ENCODE results near the gene ADAMTS18. TPM values are rescaled to one million over a fixed set of nuclear protein-coding genes. Genes with fewer than 3 reads are reported as not detected.

Gene ADAMTS18
- total RNA-seq, 6 experiments from 2014 or later, result not detected

DNA sequence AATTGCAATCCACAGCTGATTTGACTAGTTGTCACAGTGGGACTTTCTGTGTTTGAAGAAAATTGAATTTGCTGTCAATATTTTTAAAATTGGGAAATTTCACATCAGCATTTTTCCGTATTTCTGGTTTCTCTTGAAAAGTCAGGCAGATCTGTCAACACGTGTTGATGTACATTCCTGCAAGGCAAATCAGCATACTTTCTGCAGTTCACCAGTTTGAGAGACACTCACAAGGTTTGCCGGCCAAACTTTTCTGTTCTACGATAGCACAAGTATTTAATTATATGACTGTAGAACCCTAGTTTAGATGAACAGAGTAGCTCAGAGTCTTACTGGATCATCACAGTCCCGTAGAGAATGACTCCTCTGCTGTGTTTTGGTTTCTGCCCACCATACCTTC, 102.0 kb downstream of the ADAMTS18 start:
- Mint-ChIP-seq H3K4me3 (no peak overlapping the region), H3K27ac (no peak overlapping the region), H3K36me3 (ENCODE audit: low read depth) (no peaks in the 10 kb centered on the region), H3K9me3 (peaks cover 14% of the 10 kb centered on the region), H3K27me3 (ENCODE audit: insufficient read depth) (no peaks in the 10 kb centered on the region; the same call in 1 of the 2 replicates), H3K4me1 (ENCODE audit: low read depth) (no peaks in the 10 kb centered on the region)
- TF ChIP-seq, protein P1, sequence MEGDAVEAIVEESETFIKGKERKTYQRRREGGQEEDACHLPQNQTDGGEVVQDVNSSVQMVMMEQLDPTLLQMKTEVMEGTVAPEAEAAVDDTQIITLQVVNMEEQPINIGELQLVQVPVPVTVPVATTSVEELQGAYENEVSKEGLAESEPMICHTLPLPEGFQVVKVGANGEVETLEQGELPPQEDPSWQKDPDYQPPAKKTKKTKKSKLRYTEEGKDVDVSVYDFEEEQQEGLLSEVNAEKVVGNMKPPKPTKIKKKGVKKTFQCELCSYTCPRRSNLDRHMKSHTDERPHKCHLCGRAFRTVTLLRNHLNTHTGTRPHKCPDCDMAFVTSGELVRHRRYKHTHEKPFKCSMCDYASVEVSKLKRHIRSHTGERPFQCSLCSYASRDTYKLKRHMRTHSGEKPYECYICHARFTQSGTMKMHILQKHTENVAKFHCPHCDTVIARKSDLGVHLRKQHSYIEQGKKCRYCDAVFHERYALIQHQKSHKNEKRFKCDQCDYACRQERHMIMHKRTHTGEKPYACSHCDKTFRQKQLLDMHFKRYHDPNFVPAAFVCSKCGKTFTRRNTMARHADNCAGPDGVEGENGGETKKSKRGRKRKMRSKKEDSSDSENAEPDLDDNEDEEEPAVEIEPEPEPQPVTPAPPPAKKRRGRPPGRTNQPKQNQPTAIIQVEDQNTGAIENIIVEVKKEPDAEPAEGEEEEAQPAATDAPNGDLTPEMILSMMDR (IDR thresholded peaks at IDR 0.05), result no peak
- DNase-seq, result no peak

DNA sequence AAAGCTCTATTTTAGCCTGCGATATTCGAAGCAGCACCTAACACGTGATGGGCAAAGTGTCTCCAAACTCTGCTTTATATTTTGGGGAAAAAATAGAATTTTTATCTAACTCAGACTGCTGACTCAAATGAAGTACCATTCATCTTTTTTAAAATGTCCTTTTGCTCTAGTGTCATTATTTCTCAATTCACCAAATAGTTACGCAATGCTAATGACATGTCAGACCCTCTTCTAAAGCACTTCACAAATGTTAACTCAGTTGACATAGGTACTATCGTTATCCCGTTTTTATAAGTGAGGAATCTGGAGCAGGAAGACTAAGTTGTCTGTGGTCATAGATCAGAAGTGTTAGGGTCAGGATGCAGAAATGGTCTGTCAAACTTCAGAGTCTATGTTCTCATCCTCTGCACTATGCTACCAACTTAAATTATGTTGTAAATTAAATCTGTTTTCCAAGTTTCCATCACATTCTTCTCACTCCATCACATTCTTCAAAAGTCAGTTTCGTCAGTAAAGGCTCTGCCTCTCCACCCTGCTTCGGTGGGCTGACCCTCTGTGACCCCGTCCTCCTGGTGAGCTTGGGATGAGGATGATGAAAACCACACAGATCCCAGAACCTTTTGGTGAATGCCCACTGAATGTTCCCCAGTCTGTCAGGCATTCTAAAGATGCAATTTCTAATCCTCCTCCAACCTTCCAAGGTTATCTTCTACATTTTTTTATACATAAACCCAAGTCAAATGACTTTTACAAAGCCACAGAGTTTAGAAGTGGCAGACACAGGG, 102.8 kb downstream of the ADAMTS18 start:
- DNase-seq, result no peak
- H3K27ac Mint-ChIP-seq, result no peak overlapping the region
- TF ChIP-seq, protein P1 (IDR thresholded peaks at IDR 0.05), result no peak
- H3K36me3 Mint-ChIP-seq (ENCODE audit: low read depth), result no peaks in the 10 kb centered on the region
- peaks cover 20% of the 10 kb centered on the region for H3K9me3 Mint-ChIP-seq
- H3K4me1 Mint-ChIP-seq (ENCODE audit: low read depth), result no peaks in the 10 kb centered on the region
- H3K4me3 Mint-ChIP-seq, result no peak overlapping the region
- H3K27me3 Mint-ChIP-seq (ENCODE audit: insufficient read depth), result no peaks in the 10 kb centered on the region; the same call in 1 of the 2 replicates

DNA sequence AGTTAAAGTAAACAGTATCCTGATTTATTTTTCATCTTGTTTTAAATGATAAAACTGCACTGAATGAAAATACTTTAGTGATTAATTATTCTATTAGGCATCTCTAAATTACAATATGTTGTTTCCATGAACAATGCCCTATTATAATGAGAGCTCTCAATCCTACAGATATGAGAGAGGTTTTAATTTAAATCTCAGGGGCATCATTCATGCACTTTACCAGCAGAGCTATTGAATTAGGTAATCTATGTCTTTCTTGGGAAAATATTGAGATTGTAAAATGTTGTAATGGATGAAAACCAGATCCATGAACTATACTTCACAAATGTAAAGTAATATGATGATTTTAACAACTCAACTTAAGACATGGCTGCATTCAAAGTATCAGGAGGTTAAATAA, 103.8 kb downstream of the ADAMTS18 start:
- TF ChIP-seq, protein P1 (IDR thresholded peaks at IDR 0.05), result no peak
- Mint-ChIP-seq H3K4me3 (no peak overlapping the region), H3K9me3 (peaks cover 18% of the 10 kb centered on the region), H3K27me3 (ENCODE audit: insufficient read depth) (no peaks in the 10 kb centered on the region), H3K27ac (no peak overlapping the region), H3K4me1 (ENCODE audit: low read depth) (no peaks in the 10 kb centered on the region), H3K36me3 (ENCODE audit: low read depth) (no peaks in the 10 kb centered on the region)
- DNase-seq, result no peak

DNA sequence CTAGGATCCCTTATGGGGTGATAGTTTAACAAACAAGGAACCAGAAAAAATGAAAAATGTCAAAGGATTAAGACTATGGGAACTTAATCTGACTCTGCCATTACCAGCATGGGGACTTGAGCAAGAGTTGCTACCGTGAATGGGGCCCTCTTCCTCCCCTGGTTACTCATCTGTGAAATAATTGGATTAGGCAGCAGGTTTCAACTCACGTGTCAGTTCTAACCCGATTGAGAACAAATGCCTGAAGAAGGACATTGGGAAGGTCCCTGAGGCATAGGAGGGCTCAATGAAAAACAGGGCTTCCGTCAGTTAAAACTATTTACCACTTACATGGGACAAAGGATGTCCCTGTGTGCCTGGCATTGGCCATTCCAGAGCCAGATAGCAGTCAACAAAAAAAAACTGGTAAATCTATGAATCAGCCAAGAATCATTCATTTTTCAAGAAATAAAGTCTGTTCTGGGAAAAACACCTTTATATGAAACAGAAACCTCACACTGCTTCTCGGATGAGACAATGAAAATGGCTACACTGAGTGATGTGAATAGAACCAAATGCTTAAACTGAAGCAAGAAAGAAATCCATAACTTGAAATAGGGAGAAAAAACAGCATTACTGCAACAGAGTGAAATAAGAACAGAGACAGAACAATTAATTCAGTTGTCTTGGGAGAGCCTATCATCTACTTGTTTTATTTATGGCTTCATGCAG, 104.3 kb downstream of the ADAMTS18 start:
- Mint-ChIP-seq H3K4me1 (ENCODE audit: low read depth) (no peaks in the 10 kb centered on the region), H3K27me3 (ENCODE audit: insufficient read depth) (no peaks in the 10 kb centered on the region), H3K4me3 (no peak overlapping the region), H3K9me3 (peaks cover 21% of the 10 kb centered on the region), H3K36me3 (ENCODE audit: low read depth) (no peaks in the 10 kb centered on the region), H3K27ac (no peak overlapping the region)
- no peak for DNase-seq
- TF ChIP-seq, protein P1 (IDR thresholded peaks at IDR 0.05), result no peak

DNA sequence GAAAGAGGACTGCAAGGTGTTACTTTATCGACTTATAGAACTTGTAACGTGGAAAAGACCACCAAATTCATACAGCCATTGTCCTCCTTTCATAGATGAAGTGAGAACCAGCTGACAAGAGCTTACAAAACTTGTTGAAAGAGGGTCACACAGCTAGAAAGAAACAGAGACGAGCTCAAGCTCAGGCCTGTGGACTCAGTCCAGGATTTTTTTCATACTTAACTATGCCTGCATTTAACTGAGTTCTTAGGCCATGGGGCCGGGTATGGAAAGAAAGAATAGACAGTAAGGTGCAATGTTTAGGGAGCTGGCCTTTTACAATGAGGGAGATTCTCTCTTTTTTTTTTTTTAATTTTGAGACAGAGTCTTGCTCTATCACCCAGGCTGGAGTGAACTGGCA, 106.1 kb downstream of the ADAMTS18 start:
- TF ChIP-seq, protein P1 (IDR thresholded peaks at IDR 0.05), result no peak
- Mint-ChIP-seq H3K9me3 (peaks cover 25% of the 10 kb centered on the region), H3K27me3 (ENCODE audit: insufficient read depth) (no peaks in the 10 kb centered on the region), H3K4me3 (no peak overlapping the region), H3K4me1 (ENCODE audit: low read depth) (no peaks in the 10 kb centered on the region), H3K27ac (no peak overlapping the region), H3K36me3 (ENCODE audit: low read depth) (no peaks in the 10 kb centered on the region)
- no peak for DNase-seq
